Measurements from ENCODE around the gene TMEM63C.

DNA sequence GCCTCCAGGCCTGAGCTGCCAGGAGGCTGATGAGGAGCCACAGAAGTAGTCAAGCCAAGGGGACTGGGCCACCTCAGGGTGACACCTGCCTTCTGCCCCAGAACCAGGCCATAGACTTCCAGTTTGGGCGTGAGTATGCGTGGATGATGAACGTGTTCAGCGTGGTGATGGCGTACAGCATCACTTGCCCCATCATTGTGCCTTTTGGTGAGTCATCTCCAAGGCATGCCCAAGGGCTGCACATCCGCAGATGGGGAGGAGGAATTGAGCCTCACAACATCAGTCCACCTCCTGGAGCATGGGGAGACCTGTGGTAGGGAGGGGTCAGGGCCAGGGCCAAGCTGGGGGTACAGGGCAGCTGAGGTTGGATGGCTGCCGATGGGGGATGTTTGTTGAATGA lies 67.1 kb downstream of the TMEM63C start:
- TF ChIP-seq POLR2A (IDR thresholded peaks at IDR 0.05) (no peak), POLR2AphosphoS5 (IDR thresholded peaks at IDR 0.05) (no peak), EP300 (IDR thresholded peaks at IDR 0.05; ENCODE audit: low read depth) (no peak)
- TF ChIP-seq, protein P1, sequence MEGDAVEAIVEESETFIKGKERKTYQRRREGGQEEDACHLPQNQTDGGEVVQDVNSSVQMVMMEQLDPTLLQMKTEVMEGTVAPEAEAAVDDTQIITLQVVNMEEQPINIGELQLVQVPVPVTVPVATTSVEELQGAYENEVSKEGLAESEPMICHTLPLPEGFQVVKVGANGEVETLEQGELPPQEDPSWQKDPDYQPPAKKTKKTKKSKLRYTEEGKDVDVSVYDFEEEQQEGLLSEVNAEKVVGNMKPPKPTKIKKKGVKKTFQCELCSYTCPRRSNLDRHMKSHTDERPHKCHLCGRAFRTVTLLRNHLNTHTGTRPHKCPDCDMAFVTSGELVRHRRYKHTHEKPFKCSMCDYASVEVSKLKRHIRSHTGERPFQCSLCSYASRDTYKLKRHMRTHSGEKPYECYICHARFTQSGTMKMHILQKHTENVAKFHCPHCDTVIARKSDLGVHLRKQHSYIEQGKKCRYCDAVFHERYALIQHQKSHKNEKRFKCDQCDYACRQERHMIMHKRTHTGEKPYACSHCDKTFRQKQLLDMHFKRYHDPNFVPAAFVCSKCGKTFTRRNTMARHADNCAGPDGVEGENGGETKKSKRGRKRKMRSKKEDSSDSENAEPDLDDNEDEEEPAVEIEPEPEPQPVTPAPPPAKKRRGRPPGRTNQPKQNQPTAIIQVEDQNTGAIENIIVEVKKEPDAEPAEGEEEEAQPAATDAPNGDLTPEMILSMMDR (IDR thresholded peaks at IDR 0.05), result no peak
